Measurements from ENCODE around the gene SLC16A7.

DNA sequence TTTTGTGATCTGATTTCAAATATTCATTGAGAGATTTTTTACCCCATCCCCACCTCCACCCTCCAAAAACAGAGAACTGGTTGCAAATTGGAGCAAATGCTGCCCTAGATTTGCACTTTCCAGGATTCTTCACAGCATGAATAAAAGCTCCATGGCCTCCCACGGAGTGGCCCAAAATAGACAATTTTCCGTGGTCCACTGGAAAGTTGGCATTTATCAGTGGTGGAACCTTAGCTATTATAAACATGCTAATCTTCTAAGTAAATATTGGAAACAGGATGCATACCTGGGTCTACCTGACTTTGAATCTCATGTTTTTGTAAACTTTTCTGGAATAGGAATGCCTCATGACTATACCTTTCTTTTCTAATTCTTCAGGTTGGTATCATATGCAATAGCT lies 123.9 kb downstream of the SLC16A7 start:
- TF ChIP-seq CTCF (IDR thresholded peaks at IDR 0.05 in 8 of 11, conservative IDR thresholded peaks at IDR 0.05 in 3 of 11) (no peak), POLR2A (IDR thresholded peaks at IDR 0.05) (no peak)
